ENCODE data around the gene RPL19.

The RPL19 gene

DNA sequence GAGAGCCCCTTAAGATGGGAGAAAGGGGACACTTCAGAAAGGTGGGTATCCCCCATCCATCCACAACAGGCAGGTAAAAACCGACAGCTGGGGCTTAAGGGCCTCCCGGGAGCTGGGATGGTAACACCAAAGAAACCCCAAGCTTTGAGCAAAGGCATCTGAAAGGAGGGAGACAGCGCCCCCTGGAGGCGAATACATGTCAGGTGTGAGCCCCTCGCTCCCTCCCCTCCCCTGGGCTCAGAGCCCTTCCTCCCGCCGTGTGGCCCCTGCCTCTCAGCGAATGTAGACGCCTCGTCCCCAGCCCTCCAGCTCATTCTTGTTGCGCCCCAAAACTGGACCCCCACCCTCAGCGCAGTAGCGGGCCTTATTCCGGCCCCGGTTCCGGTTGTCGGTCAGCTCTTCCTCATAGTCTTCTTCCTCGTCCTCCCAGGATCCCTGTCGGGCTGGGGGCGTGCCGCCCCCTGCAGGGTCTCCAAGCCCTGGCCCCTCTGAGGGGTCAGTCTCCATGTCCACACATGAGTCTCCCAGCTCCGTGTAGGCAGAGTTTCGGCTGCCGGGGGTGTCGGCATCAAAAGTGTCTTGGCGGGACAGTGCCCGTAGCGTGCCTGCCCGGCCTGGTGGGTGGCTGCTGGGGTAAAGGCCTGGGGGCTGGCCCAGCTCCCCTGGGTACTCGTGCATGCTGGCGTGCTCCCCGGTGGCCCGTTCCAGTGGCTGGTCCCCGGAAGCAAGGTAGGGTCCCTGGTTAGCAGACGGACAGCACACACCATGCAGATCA, 25.0 kb upstream of the RPL19 start:
- H3K79me2 ChIP-seq, result no peaks in the 10 kb centered on the region

DNA sequence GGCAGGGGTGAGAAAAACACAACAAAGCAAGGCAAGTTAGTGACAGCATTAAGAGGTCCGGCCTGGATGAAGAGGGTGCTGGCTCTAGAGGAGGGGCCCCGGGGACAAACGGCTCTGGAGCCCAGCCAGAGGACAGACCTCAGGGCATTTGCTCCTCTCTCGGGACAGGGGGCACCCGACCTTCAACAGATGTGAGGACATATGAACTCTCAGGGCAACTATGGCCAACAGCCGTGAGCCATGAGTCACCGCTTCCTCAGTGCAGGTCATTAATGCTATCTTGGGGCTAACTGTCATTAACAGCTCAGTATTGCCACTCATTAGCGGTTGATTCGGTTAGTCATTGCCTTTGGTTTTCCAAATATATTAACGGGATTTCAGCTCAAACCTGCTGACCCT, 24.4 kb upstream of the RPL19 start:
- no peaks in the 10 kb centered on the region for H3K36me3 ChIP-seq (ENCODE audit: control insufficient read depth, insufficient read depth, low read length)
- H3K9me3 ChIP-seq (ENCODE audit: control insufficient read depth, low read length), result no peaks in the 10 kb centered on the region
- H3K27ac ChIP-seq, result no peak overlapping the region
- no peak overlapping the region for H3K4me3 ChIP-seq (ENCODE audit: low read depth, low read length)
- H3K9ac ChIP-seq, result no peak overlapping the region
- no peaks in the 10 kb centered on the region for H3K4me1 ChIP-seq
- H2AFZ ChIP-seq, result no peak overlapping the region
- no peaks in the 10 kb centered on the region for H3K27me3 ChIP-seq (ENCODE audit: control insufficient read depth, insufficient read depth, low read length)
- TF ChIP-seq, protein P1, sequence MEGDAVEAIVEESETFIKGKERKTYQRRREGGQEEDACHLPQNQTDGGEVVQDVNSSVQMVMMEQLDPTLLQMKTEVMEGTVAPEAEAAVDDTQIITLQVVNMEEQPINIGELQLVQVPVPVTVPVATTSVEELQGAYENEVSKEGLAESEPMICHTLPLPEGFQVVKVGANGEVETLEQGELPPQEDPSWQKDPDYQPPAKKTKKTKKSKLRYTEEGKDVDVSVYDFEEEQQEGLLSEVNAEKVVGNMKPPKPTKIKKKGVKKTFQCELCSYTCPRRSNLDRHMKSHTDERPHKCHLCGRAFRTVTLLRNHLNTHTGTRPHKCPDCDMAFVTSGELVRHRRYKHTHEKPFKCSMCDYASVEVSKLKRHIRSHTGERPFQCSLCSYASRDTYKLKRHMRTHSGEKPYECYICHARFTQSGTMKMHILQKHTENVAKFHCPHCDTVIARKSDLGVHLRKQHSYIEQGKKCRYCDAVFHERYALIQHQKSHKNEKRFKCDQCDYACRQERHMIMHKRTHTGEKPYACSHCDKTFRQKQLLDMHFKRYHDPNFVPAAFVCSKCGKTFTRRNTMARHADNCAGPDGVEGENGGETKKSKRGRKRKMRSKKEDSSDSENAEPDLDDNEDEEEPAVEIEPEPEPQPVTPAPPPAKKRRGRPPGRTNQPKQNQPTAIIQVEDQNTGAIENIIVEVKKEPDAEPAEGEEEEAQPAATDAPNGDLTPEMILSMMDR (IDR thresholded peaks at IDR 0.05), result no peak
- no peaks in the 10 kb centered on the region for H3K79me2 ChIP-seq
- no peak overlapping the region for H3K4me2 ChIP-seq (ENCODE audit: low read length)

More for the DNA sequence above, 25.0 kb upstream of the RPL19 start:
- Histone ChIP-seq H3K36me3 (ENCODE audit: control insufficient read depth, insufficient read depth, low read length) (no peaks in the 10 kb centered on the region), H3K4me1 (no peaks in the 10 kb centered on the region), H3K4me2 (ENCODE audit: low read length) (no peak overlapping the region), H3K4me3 (ENCODE audit: low read depth, low read length) (no peak overlapping the region), H3K9me3 (ENCODE audit: control insufficient read depth, low read length) (no peaks in the 10 kb centered on the region), H3K9ac (no peak overlapping the region), H3K27ac (no peak overlapping the region), H2AFZ (no peak overlapping the region), H3K27me3 (ENCODE audit: control insufficient read depth, insufficient read depth, low read length) (no peaks in the 10 kb centered on the region)
- TF ChIP-seq, protein P1 (IDR thresholded peaks at IDR 0.05), result peak; percentile 75

DNA sequence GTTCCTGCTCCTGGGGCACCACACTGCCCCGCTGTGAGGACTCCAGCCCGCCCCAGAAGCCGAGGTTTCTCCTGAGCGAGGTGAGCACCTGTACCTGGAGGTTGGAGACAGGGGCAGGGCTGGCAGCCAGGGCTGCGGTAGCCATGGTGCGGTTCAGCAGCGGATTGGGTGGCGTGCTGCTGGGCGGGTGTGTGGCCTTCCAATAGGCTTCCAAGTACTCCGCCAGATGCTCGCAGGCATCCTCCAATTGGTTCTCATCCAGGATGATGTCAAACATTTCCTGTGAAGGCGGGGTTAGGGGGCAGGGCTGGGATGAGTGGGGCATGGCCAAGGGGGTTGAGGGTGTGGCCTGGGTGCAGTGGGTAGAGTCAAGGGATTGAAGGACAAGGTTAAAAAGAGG, 22.8 kb upstream of the RPL19 start:
- H2AFZ ChIP-seq, result no peak overlapping the region
- no peaks in the 10 kb centered on the region for H3K79me2 ChIP-seq
- H3K27ac ChIP-seq, result no peak overlapping the region
- no peaks in the 10 kb centered on the region for H3K9me3 ChIP-seq (ENCODE audit: control insufficient read depth, low read length)
- H3K9ac ChIP-seq, result no peak overlapping the region
- no peaks in the 10 kb centered on the region for H3K4me1 ChIP-seq
- H3K4me3 ChIP-seq (ENCODE audit: low read depth, low read length), result no peak overlapping the region
- TF ChIP-seq, protein P1 (IDR thresholded peaks at IDR 0.05), result no peak
- H3K36me3 ChIP-seq (ENCODE audit: control insufficient read depth, insufficient read depth, low read length), result no peaks in the 10 kb centered on the region
- H3K27me3 ChIP-seq (ENCODE audit: control insufficient read depth, insufficient read depth, low read length), result no peaks in the 10 kb centered on the region
- H3K4me2 ChIP-seq (ENCODE audit: low read length), result no peak overlapping the region

DNA sequence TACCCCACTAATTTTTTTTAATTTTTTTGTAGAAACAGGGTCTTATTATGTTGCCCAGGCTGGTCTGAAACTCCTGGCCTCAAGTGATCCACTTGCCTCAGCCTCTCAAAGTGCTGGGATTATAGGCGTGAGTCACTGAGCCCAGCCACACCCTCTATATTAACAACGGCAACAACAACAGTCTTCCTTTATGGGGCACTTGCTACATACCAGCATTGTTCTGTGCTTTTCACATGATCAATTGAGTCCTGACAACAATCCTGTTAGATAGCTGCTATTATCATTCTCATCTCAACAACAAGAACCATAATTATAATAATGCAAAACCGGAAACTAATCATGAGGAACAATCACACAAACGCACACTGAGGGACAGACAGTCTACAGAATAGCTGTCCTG, 21.5 kb upstream of the RPL19 start:
- Histone ChIP-seq H3K4me2 (ENCODE audit: low read length) (no peak overlapping the region), H3K79me2 (no peaks in the 10 kb centered on the region), H2AFZ (no peak overlapping the region), H3K27me3 (ENCODE audit: control insufficient read depth, insufficient read depth, low read length) (no peaks in the 10 kb centered on the region), H3K9me3 (ENCODE audit: control insufficient read depth, low read length) (no peaks in the 10 kb centered on the region), H3K27ac (no peak overlapping the region), H3K36me3 (ENCODE audit: control insufficient read depth, insufficient read depth, low read length) (no peaks in the 10 kb centered on the region), H3K9ac (no peak overlapping the region), H3K4me1 (no peaks in the 10 kb centered on the region), H3K4me3 (ENCODE audit: low read depth, low read length) (no peak overlapping the region)
- TF ChIP-seq, protein P1 (IDR thresholded peaks at IDR 0.05), result no peak

DNA sequence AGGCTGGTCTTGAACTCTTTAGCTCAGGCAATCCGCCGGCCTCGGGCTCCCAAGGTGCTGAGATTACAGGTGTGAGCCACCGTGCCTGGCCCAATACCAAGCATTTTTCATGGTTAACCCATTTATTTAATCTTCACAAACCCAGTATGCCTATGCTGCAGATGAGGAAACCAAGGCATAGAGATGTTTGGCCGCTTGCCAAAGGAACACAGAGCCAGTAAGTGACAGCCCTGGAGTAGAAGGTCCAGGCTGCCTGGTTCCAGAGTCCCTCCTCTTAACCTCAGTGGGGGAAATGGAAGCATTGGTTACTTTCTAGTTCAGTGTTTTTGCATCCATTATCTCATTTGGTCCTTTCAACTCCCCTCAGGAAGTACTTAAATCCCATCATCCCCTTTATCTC, 18.8 kb upstream of the RPL19 start:
- H3K9me3 ChIP-seq (ENCODE audit: control insufficient read depth, low read length), result no peaks in the 10 kb centered on the region
- no peak overlapping the region for H3K27ac ChIP-seq
- no peak overlapping the region for H2AFZ ChIP-seq
- no peak overlapping the region for H3K9ac ChIP-seq
- H3K36me3 ChIP-seq (ENCODE audit: control insufficient read depth, insufficient read depth, low read length), result no peaks in the 10 kb centered on the region
- no peaks in the 10 kb centered on the region for H3K27me3 ChIP-seq (ENCODE audit: control insufficient read depth, insufficient read depth, low read length)
- H3K4me2 ChIP-seq (ENCODE audit: low read length), result no peak overlapping the region
- H3K4me3 ChIP-seq (ENCODE audit: low read depth, low read length), result no peak overlapping the region
- H3K4me1 ChIP-seq, result no peaks in the 10 kb centered on the region
- TF ChIP-seq, protein P1 (IDR thresholded peaks at IDR 0.05), result no peak
- H3K79me2 ChIP-seq, result no peaks in the 10 kb centered on the region
